GM18526 (cell line): ENCODE results near the gene DUSP5.

Experiments used
- POLR2A ChIP-seq: IDR thresholded peaks from 3 replicates; pipeline ENCODE4 v1.6.1; 2011; ENCODE audit not compliant: insufficient read length; ENCODE audit errors: extremely low read depth

DUSP5 gene

GRCh38 chr10:110539091-110539490 lies 41.4 kb downstream of the DUSP5 start:
- no peak for TF ChIP-seq POLR2A

- no peak for TF ChIP-seq POLR2A
These were observed 42.3 kb downstream of the DUSP5 start for GRCh38 chr10:110540031-110540430.

DNA sequence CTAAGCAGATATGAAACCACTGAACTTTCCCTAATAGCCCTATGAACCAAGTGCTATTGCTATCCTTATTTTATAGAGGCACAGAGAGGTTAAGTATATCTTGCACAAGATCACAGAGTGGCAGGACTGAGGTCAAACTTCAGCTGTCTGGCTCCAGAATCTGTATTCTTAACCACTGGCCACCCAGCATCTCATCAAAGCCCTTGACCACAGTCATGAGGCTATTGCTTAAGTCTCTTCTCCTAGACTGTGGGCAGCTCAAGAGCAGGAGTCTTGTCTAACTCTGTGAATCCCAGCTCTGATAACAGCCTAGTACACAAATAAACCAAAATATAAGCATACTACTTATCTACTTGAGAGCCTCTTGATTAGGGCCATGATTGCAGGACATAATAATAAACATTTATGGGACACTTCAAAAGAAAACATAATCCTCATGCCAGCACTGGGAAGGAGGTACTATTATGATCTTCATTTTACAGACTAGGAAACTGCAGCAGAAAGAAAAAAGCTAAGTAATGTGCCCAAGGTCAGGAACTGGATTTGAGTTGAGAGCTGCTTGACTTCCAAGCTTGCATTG lies 47.3 kb downstream of the DUSP5 start:
- no peak for TF ChIP-seq POLR2A

GRCh38 chr10:110546077-110546476 lies 48.4 kb downstream of the DUSP5 start:
- no peak for TF ChIP-seq POLR2A

GRCh38 chr10:110546499-110547110 lies 48.9 kb downstream of the DUSP5 start:
- no peak for TF ChIP-seq POLR2A

GRCh38 chr10:110547139-110547761 lies 49.5 kb downstream of the DUSP5 start:
- no peak for TF ChIP-seq POLR2A

DNA sequence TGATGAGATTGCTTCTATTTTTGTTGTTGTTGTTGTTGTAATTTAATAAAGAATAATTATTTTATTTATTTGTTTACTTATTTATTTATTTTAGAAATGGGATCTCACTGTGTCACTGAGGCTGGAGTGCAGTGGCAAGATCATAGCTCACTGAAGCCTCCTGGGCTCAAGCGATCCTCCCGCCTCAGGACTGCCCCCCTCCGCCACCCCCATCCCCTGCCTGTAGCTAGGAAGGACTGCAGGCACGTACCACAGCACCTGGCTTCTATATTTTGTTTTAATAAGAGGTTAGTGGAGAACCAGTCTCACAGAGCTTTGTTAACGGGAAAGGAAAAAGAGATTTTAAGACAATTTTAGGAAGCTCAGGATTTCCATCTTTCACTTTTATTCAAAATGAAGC lies 50.3 kb downstream of the DUSP5 start:
- TF ChIP-seq POLR2A: no peak

DNA sequence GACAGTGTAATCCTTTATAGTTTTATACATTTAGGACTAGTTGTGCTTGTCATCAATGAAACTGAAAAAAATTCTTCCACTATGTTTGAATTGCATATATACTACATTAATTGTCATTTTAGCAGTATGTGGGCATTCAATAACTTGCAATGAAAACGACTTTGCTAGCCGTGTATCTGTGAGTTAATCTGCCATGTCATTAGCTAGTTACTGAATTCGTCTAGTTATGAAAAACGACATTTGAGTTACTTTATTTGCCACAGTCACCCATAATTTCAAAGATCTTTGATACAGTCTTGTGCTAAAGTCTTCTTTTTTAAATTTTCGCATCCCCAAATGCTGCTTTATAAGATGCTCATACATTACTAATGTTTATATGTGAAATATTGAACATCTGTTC lies 51.5 kb downstream of the DUSP5 start:
- TF ChIP-seq POLR2A: no peak

DNA sequence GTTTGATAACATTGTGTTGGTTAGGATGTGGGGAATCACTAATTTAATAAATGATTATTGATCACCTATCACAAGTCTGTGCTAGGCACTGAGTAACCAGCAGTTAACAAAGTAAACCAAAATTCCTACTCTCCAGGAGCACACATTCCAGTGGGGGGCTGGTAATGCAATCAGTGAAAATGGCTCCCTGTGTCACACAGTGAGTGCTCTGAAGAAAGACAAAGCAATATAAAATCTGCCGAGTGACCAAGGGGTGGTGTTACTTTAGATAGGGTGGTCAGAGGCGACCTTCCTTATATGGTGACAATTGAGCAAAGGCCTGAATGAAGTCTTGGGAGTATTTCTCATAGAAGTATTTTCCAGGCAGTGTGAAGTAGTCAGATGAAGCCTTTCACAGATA lies 56.2 kb downstream of the DUSP5 start:
- no peak for TF ChIP-seq POLR2A

GRCh38 chr10:110556296-110556695 lies 58.6 kb downstream of the DUSP5 start:
- TF ChIP-seq POLR2A: no peak

DNA sequence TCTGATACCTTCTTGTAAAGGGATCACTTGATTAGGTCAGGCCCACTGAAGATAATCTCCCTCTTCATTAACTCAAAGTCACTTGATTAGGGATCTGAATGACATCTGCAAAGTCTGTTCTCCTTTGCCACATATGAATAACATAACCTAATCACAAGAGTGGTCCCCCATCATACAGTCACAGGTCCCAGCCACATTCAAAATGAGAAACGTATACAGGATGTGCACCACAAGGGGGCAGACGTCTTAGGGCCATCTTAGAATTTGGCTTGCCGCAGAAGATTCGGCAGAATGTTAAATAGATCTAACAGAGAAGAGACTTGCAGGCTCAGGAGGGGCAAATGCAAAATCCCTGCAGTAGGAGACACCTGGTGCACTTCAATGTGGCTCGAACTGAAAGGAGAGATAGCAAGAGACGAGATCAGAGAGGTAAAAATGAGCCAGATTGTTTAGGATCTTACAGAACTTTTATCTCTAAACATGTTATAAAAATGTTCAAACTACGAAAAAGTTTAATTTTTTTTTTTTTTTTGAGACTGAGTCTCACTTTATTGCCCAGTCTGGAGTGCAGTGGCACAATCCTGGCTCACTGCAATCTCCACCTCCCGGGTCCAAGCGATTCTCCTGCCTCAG lies 59.4 kb downstream of the DUSP5 start:
- TF ChIP-seq POLR2A: no peak

DNA sequence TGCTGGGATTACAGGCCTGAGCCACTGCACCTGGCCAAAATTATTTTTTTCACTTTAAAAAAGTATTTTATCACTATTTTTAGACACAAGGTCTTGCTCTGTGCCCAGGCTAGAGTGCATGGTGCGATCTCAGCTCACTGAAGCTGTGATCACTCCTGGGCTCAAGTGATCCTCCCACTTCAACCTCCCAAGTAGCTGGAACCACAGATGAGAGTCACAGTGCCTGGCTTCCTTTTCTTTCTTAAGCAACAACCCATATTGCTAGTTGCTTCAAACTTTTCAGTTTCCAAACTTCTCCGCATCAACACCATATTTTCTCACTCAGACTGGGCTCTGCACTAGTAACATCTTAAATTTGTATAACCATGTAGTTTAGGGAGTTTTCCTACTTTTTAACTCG lies 60.3 kb downstream of the DUSP5 start:
- TF ChIP-seq POLR2A: no peak

DNA sequence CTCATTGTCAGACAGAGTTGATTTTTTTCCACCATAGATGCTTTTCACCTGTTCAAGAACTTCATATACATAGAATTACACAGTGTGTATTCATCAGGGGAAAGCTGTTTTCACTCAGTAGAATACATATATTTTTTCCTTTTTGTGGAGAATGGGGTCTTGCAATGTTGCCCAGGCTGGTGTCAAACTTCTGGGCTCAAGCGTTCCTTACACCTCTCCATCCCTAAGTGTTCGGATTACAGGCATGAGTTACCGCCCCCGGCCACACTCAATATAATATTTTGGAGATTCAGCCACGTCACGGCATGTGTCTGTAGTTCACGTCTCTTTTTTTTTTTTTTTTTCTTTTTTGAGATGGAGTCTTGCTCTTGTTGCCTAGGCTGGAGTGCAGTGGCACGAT lies 62.3 kb downstream of the DUSP5 start:
- no peak for TF ChIP-seq POLR2A
